CMK (cell line): ENCODE data around the gene ZFYVE9.
"Not testable (repeated sequence)": the region's sequence is repeated elsewhere in the genome, so short reads cannot be mapped to it uniquely, and the experiment has no call there.

Source experiments
- DNase-seq: peaks from one replicate; pipeline ENCODE4 v3.0.0-alpha.2; 2010; ENCODE audit warnings: low read depth

The ZFYVE9 gene

DNA sequence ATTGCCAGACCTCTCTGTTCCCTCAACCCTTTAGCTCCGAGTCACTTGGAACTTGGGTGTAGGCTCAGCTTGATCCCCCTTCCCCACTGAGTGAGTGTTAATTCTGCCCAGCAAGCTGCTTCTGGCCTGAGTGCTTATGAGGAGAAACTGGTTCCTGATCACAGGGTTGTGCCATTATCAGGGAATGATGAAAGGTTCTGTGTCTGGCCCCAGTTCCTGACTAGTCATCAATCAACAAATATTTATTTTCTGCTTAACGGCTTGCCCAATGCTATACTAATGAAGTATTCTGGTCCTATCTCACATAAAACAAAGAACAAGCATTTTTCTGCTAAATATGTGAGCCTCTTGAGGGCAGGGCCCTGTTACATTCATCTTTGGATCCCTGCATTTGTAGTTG is 203.4 kb downstream of the ZFYVE9 start:
- DNase-seq = no peak

- no peak for DNase-seq
Observed at GRCh38 chr1:52346653-52347052, 204.8 kb downstream of the ZFYVE9 start.

- no peak for DNase-seq
Observed at GRCh38 chr1:52348704-52349300, 206.9 kb downstream of the ZFYVE9 start.

GRCh38 chr1:52352690-52353089 is 210.8 kb downstream of the ZFYVE9 start:
- DNase-seq = no peak

- no peak for DNase-seq
Observed at GRCh38 chr1:52355436-52355835, 213.5 kb downstream of the ZFYVE9 start.

GRCh38 chr1:52355847-52356505 is 214.1 kb downstream of the ZFYVE9 start:
- no peak for DNase-seq

DNA sequence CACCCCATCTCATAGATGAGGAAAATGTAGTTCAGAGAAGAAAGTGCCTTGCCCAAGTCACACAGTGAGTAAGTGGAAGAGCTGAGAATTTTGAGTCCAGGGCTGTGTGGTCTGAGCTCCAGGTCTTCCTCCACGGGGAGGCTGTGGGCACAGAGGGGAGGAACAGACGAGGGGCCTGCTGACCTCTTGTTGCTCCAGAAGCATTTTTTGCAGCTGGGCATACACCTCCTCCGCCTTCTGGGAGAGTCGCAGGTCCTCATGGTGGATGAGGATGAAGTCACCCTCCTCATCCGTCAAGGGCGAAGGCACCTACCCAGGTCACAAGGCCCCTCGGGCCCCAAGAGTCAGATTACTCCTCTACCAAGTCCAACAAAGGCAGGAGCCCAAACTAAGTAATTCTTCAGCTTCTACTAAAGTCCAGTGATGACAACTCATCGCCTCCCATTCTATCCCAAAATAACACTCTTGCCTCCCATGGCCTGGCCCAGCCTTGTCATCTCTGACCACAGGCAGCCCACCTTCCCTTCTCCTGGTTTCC is 215.0 kb downstream of the ZFYVE9 start:
- no peak for DNase-seq

GRCh38 chr1:52357397-52357796 is 215.5 kb downstream of the ZFYVE9 start:
- no peak for DNase-seq

GRCh38 chr1:52358851-52359497 is 217.1 kb downstream of the ZFYVE9 start:
- DNase-seq = no peak

GRCh38 chr1:52359676-52360594 is 218.0 kb downstream of the ZFYVE9 start:
- no peak for DNase-seq

DNA sequence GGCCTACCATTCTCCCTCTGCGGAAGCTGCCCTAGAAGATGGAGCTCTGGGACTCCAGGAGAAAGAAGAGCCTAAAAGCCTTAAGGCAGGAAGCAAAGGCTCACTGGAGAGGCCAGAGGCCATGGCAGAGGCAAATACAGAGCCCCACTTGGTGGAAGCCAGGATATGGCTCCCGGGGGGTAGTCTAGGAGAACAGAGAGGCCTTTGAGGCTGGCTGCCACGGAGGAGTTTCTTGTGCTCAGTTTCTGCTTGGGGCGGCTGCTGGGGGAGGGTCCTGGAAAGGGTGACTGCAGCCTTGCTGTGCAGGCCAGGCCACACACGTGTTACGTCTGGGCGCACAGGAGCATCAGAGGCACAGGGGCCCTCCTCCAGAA is 218.7 kb downstream of the ZFYVE9 start:
- no peak for DNase-seq

- no peak for DNase-seq
Observed at GRCh38 chr1:52364235-52364839, 222.4 kb downstream of the ZFYVE9 start.

DNA sequence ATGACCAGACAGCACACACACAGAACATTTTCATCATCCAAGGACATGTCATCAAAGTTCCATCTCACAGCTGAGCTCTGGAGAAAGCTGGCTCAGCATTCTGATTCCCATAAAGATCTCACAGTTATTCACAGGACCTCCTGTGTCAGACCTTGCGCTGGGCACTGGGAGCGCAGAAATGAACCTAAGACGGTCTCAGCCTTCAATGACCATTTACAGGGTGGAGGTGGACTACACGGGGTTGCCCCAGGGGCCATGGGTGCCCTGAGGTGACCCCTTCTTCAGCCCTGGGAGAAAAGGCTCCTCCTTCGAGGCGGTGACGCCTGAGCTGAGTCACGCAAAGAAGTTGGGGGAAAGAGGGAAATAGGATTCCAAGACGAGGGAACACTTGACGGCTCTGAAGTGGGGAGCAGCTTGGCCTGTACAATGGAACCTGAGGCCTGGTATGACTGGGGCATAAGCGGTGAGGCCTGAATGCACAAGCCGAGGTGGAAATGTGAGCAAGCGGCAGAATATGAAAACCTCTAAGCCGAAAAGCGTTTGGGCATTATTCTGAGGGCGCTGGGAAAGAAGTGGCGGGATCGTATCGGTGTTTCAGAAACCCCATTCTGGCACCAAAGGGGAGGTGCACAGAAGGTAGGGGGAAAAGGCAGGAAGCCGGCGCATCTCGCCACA is 223.3 kb downstream of the ZFYVE9 start:
- DNase-seq = no peak

DNA sequence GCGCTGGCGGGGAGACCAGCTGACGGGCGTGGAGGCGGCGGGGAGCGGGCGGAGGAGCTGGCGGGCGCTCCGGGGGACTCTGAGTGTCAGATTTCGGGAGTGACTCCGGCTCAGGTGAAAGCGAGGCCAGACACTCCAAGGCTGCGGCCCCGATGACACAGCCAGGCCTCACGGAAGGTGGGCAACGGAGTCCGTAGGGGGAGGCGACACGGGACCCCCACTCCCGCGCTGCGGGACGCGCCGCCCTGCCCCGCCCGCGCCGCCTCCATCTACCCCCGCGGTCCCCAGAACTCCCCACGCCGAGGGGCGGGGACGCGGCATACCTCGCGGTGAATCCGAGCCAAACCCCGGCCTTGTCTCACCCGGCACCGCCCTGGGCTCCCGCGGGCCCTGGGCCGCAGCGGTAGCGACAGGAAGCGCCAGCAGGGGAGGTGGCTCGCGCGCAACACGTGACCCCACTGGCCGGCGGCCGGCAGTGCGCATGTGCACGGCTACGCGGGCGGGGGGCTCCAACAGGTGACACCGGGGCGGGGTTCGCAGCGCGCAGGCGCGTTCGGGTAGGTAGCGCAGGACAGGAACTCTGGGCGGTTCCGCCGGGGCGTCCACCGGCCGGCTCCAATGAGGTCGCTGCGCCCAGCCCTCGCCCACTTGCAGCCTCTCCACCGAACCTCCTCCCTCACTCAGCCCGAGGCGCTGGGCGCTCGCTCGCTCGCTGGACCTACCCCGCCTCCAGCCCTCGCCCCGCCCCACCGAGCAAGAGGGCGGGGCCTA is 224.0 kb downstream of the ZFYVE9 start, which contains the start of gene CC2D1B:
TSS of gene CC2D1B (minus strand) at position 460 of the 771 bp plus-strand sequence. CDS start 1,585 bp downstream, outside the sequence.
- DNase-seq = peak; percentile 99

GRCh38 chr1:52366517-52366827 is 224.6 kb downstream of the ZFYVE9 start:
- DNase-seq = no peak

DNA sequence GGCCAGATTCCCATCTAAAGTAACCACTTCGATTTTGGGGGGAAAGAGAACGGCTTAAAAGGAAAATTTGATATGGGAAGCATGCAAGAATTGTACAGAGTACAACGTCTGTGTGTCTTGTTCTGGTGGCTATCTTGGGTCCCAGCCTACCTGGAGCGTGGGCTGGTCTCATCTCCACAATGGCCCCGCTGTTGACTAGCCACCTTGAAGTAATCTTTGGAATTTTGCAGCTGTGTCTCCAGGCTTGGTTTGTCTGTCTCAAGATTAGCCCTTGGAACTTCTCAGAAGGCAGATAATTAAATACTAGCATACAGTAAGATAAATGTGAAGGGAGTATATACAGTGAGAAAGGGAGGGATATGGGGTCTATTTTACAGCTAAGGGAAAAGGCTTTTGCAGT is 225.4 kb downstream of the ZFYVE9 start:
- no peak for DNase-seq

DNA sequence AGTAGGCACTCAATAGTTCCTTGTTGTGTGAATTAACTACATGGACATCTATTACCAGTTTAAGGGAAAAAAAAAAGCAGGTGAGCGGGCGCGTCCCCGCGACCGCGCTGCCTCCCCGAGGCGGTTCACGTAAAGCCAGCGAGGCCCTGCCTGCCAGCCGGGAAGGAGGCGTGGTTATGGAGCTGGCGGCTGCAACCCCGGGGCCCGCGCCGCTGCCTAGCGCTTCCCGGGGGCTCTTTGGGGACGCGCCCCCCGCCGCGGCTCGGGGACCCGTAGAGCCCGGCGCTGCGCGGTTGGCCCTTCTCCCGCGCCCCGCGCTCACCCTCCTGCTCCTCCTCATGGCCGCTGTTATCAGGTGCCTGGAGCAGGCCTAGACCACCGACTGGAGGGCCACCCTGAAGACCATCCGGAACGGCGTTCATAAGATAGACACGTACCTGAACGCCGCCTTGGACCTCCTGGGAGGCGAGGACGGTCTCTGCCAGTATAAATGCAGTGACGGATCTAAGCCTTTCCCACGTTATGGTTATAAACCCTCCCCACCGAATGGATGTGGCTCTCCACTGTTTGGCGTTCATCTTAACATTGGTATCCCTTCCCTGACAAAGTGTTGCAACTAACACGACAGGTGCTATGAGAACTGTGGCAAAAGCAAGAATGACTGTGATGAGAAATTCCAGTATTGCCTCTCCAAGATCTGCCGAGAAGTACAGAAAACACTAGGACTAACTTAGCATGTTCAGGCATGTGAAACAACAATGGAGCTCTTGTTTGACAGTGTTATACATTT is 226.7 kb downstream of the ZFYVE9 start:
- no peak for DNase-seq

GRCh38 chr1:52369851-52370250 is 228.0 kb downstream of the ZFYVE9 start:
- not testable (repeated sequence) for DNase-seq

DNA sequence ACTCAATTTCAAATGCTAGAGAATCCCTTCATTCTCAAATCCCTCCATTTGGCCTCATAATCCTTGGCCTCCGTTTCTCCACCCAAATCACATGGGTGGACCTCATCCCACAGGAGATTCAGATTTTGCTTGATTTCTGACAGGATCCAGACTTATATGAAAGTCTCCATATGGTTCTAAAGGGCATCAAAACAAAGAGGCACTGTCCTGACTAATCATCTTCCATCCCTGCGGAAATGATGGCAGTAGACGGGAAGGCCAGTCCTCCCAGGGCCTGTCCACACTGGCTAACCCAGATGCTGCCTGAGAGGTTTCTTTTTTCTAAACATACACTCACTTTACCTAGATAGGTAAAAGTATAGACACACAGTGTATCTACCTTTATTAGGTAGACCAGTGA is 243.5 kb downstream of the ZFYVE9 start:
- DNase-seq = no peak

GRCh38 chr1:52386458-52386857 is 244.6 kb downstream of the ZFYVE9 start:
- DNase-seq = no peak
